NCI-H128 (cell line): ENCODE results near the gene DNAJC3.
"Not testable (repeated sequence)": the region's sequence is repeated elsewhere in the genome, so short reads cannot be mapped to it uniquely, and the experiment has no call there.

Experiments
- DNase-seq: peaks from one replicate; lab custom pipeline; 2025; ENCODE audit not compliant: unreplicated experiment; lab: John Stamatoyannopoulos, UW

DNAJC3 gene

GRCh38 chr13:95676762-95677563, at the start of gene DNAJC3:
Gene DNAJC3, plus strand, starts transcription at chr13:95677139. Its CDS starts 117 bp downstream, at chr13:95677256.
- peak; percentile 87 for DNase-seq

- no peak for DNase-seq
Observed at GRCh38 chr13:95627590-95627989, 49.3 kb upstream of the DNAJC3 start.

GRCh38 chr13:95628488-95628887, 48.5 kb upstream of the DNAJC3 start:
- no peak for DNase-seq

- DNase-seq: no peak
Observed at GRCh38 chr13:95629071-95629470, 47.9 kb upstream of the DNAJC3 start.

- no peak for DNase-seq
Observed at GRCh38 chr13:95630593-95630992, 46.3 kb upstream of the DNAJC3 start.

GRCh38 chr13:95636853-95637252, 40.1 kb upstream of the DNAJC3 start:
- DNase-seq: no peak

GRCh38 chr13:95641291-95642027, 35.5 kb upstream of the DNAJC3 start:
- DNase-seq: no peak

- no peak for DNase-seq
Observed at GRCh38 chr13:95642028-95642621, 34.8 kb upstream of the DNAJC3 start.

- DNase-seq: no peak
Observed at GRCh38 chr13:95642999-95643398, 33.9 kb upstream of the DNAJC3 start.

GRCh38 chr13:95643571-95643935, 33.4 kb upstream of the DNAJC3 start:
- DNase-seq: no peak

- DNase-seq: no peak
Observed at GRCh38 chr13:95643936-95644598, 32.9 kb upstream of the DNAJC3 start.

- peak; percentile 65 for DNase-seq
Observed at GRCh38 chr13:95644601-95645052, 32.3 kb upstream of the DNAJC3 start, which contains the start of gene DZIP1. Gene DZIP1, minus strand, starts transcription at chr13:95644706. Its CDS starts 2,677 bp downstream, at chr13:95642029.

- no peak for DNase-seq
Observed at GRCh38 chr13:95647321-95647720, 29.6 kb upstream of the DNAJC3 start.

- DNase-seq: no peak
Observed at GRCh38 chr13:95650696-95651095, 26.2 kb upstream of the DNAJC3 start.

- no peak for DNase-seq
Observed at GRCh38 chr13:95652244-95652764, 24.6 kb upstream of the DNAJC3 start.

- DNase-seq: no peak
Observed at GRCh38 chr13:95652821-95653220, 24.1 kb upstream of the DNAJC3 start.

- DNase-seq: no peak
Observed at GRCh38 chr13:95656386-95657015, 20.4 kb upstream of the DNAJC3 start.

GRCh38 chr13:95659500-95659899, 17.4 kb upstream of the DNAJC3 start:
- DNase-seq: no peak

GRCh38 chr13:95660981-95661581, 15.9 kb upstream of the DNAJC3 start:
- DNase-seq: peak; percentile 13

GRCh38 chr13:95667235-95667634, 9.7 kb upstream of the DNAJC3 start:
- DNase-seq: not testable (repeated sequence)
